CD4-positive, alpha-beta memory T cell (primary cell): ENCODE data around the gene E4F1. TPM values are rescaled to one million over a fixed set of nuclear protein-coding genes. Genes with fewer than 3 reads are reported as not detected.

Experiments
- CTCF ChIA-PET: fragments of 350-600 bp; sonication (Branson Sonifier 250); formaldehyde crosslinking; loops from one replicate; lab custom pipeline; 2021; ENCODE audit warnings: inconsistent platforms; ENCODE audit not compliant: partially characterized antibody; lab: Charles Lee
- POLR2A ChIA-PET: fragments of 350-600 bp; sonication (Branson Sonifier 250); formaldehyde crosslinking; loops from one replicate; lab custom pipeline; 2021; ENCODE audit not compliant: partially characterized antibody; lab: Charles Lee
- DNase-seq, 5 donors: peaks; one replicate each; pipeline versions ENCODE4 v3.0.0 to v3.0.0-alpha.2; 2020 to 2022; ENCODE audit warnings: mixed read lengths in 1 of 5
- H3K27ac ChIP-seq: one replicate; pipeline ENCODE4 v1.7.0; 2013; ENCODE audit warnings: low read depth, low read length
- H3K27me3 ChIP-seq: 2 replicates; pipeline ENCODE4 v1.7.0; 2013; ENCODE audit warnings: mild to moderate bottlenecking, low read length, moderate library complexity; ENCODE audit not compliant: insufficient read depth
- H3K36me3 ChIP-seq: 2 replicates; pipeline ENCODE4 v1.7.0; 2013; ENCODE audit warnings: mild to moderate bottlenecking, low read length, moderate library complexity; ENCODE audit not compliant: insufficient read depth
- H3K4me1 ChIP-seq: 2 replicates; pipeline ENCODE4 v1.7.0; 2013; ENCODE audit warnings: mild to moderate bottlenecking, low read length, moderate library complexity; ENCODE audit not compliant: insufficient read depth
- H3K4me3 ChIP-seq, 2 donors: one replicate each; pipeline ENCODE4 v1.7.0; 2013; ENCODE audit warnings: low read length in 2 of 2, mild to moderate bottlenecking in 1 of 2
- H3K9me3 ChIP-seq, 2 donors: one replicate each; pipeline ENCODE4 v1.7.0; 2013; ENCODE audit warnings: low read length in 2 of 2, control low read depth in 1 of 2; ENCODE audit not compliant: control insufficient read depth in 1 of 2
- H3K27ac Mint-ChIP-seq, 7 donors: one replicate each; pipeline ENCODE4 v1.8.0; 2020 to 2021; ENCODE audit warnings: mixed read lengths in 7 of 7, mild to moderate bottlenecking in 6 of 7, inconsistent platforms in 3 of 7, moderate library complexity in 3 of 7
- H3K27me3 Mint-ChIP-seq, 2 donors: one replicate each; pipeline ENCODE4 v1.8.0; 2020 to 2021; ENCODE audit warnings: mixed read lengths in 2 of 2
- H3K36me3 Mint-ChIP-seq, 2 donors: one replicate each; pipeline ENCODE4 v1.8.0; 2020 to 2021; ENCODE audit warnings: mixed read lengths in 2 of 2, inconsistent platforms in 1 of 2, mild to moderate bottlenecking in 1 of 2
- H3K4me1 Mint-ChIP-seq, 4 donors: one replicate each; pipeline ENCODE4 v1.8.0; 2020 to 2021; ENCODE audit warnings: mixed read lengths in 4 of 4, mild to moderate bottlenecking in 1 of 4
- H3K4me3 Mint-ChIP-seq, 8 donors: one replicate each; pipeline ENCODE4 v1.8.0; 2020 to 2021; ENCODE audit warnings: mixed read lengths in 8 of 8, mild to moderate bottlenecking in 7 of 8, moderate library complexity in 6 of 8, inconsistent platforms in 3 of 8
- H3K9me3 Mint-ChIP-seq, 8 donors: one replicate each; pipeline ENCODE4 v1.8.0; 2020 to 2021; ENCODE audit warnings: mixed read lengths in 8 of 8, mild to moderate bottlenecking in 5 of 8, inconsistent platforms in 3 of 8, moderate library complexity in 1 of 8
- intact Hi-C: fragments of 100-400 bp; cut with micrococcal nuclease; formaldehyde crosslinking; loops from one replicate; pipeline ENCODE4 v1.15.1; 2023
- polyA plus RNA-seq, 2 donors: library from polyadenylated mRNA; unstranded; fragments of 300-500 nt; fragmentation: Illumina TruSeq; gene quantifications; one replicate each; pipeline ENCODE4 v1.2.3, GENCODE V29; 2021
- total RNA-seq, 2 experiments: library from RNA; stranded (reverse); gene quantifications; one replicate each; pipeline ENCODE4 v1.2.3, GENCODE V29; 2021

The E4F1 gene
- total and polyA plus RNA-seq, 4 experiments from 2014 or later: 6.7 to 49.7 (median 33.7) TPM

- POLR2A ChIA-PET: no interaction called here
- H3K27me3 Mint-ChIP-seq: no peaks in the 10 kb centered on the region
- H3K9me3 Mint-ChIP-seq: no peaks in the 10 kb centered on the region
- Histone ChIP-seq H3K27me3 (no peaks in the 10 kb centered on the region), H3K27ac (no peak overlapping the region), H3K36me3 (no peaks in the 10 kb centered on the region), H3K9me3 (no peaks in the 10 kb centered on the region), H3K4me1 (no peaks in the 10 kb centered on the region), H3K4me3 (no peak overlapping the region)
- H3K27ac Mint-ChIP-seq: no peak overlapping the region
- H3K4me1 Mint-ChIP-seq: peaks cover 0 to 7% (median 2%) of the 10 kb centered on the region in 4 donors
- CTCF ChIA-PET: no interaction called here
- DNase-seq: no peak
- intact Hi-C loops: no loop called here
- no peak overlapping the region for H3K4me3 Mint-ChIP-seq
- no peaks in the 10 kb centered on the region for H3K36me3 Mint-ChIP-seq
Measured at GRCh38 chr16:2183671-2184070, 39.7 kb upstream of the E4F1 start.

GRCh38 chr16:2184346-2184745 is 39.0 kb upstream of the E4F1 start:
- CTCF ChIA-PET: no interaction called here
- H3K4me3 Mint-ChIP-seq: no peak overlapping the region
- no peak overlapping the region for H3K4me3 ChIP-seq
- no peak for DNase-seq
- peaks cover 0 to 7% (median 2%) of the 10 kb centered on the region in 4 donors for H3K4me1 Mint-ChIP-seq
- peak overlapping the region in 1 of 7 donors; percentile 77 for H3K27ac Mint-ChIP-seq
- no peaks in the 10 kb centered on the region for H3K4me1 ChIP-seq
- no peak overlapping the region for H3K27ac ChIP-seq
- POLR2A ChIA-PET: no interaction called here
- intact Hi-C loops: no loop called here
- no peaks in the 10 kb centered on the region for H3K9me3 ChIP-seq
- H3K27me3 Mint-ChIP-seq: no peaks in the 10 kb centered on the region
- no peaks in the 10 kb centered on the region for H3K27me3 ChIP-seq
- H3K36me3 ChIP-seq: no peaks in the 10 kb centered on the region
- no peaks in the 10 kb centered on the region for H3K9me3 Mint-ChIP-seq
- no peaks in the 10 kb centered on the region for H3K36me3 Mint-ChIP-seq

- no peak overlapping the region for H3K27ac Mint-ChIP-seq
- intact Hi-C loops: no loop called here
- H3K27ac ChIP-seq: no peak overlapping the region
- H3K27me3 ChIP-seq: no peaks in the 10 kb centered on the region
- H3K4me3 Mint-ChIP-seq: no peak overlapping the region
- H3K36me3 Mint-ChIP-seq: no peaks in the 10 kb centered on the region
- H3K4me1 Mint-ChIP-seq: peaks cover 0 to 7% (median 2%) of the 10 kb centered on the region in 4 donors
- POLR2A ChIA-PET: no interaction called here
- H3K36me3 ChIP-seq: no peaks in the 10 kb centered on the region
- H3K27me3 Mint-ChIP-seq: no peaks in the 10 kb centered on the region
- CTCF ChIA-PET: no interaction called here
- H3K9me3 Mint-ChIP-seq: no peaks in the 10 kb centered on the region
- no peak overlapping the region for H3K4me3 ChIP-seq
- DNase-seq: no peak
- H3K9me3 ChIP-seq: no peaks in the 10 kb centered on the region
- no peaks in the 10 kb centered on the region for H3K4me1 ChIP-seq
Measured at GRCh38 chr16:2184962-2185361, 38.4 kb upstream of the E4F1 start.

- Histone ChIP-seq H3K9me3 (no peaks in the 10 kb centered on the region), H3K27me3 (no peaks in the 10 kb centered on the region), H3K27ac (no peak overlapping the region), H3K4me3 (no peak overlapping the region), H3K36me3 (no peaks in the 10 kb centered on the region), H3K4me1 (no peaks in the 10 kb centered on the region)
- Mint-ChIP-seq H3K4me3 (no peak overlapping the region), H3K27ac (peak overlapping the region in 1 of 7 donors; percentile 17), H3K9me3 (no peaks in the 10 kb centered on the region), H3K4me1 (peaks cover 0 to 7% (median 2%) of the 10 kb centered on the region in 4 donors), H3K36me3 (no peaks in the 10 kb centered on the region), H3K27me3 (no peaks in the 10 kb centered on the region)
- no peak for DNase-seq
- ChIA-PET CTCF (no interaction called here), POLR2A (no interaction called here)
- intact Hi-C loops: no loop called here
Measured at GRCh38 chr16:2186064-2186463, 37.3 kb upstream of the E4F1 start.

- H3K36me3 Mint-ChIP-seq: no peaks in the 10 kb centered on the region
- no peak overlapping the region for H3K4me3 Mint-ChIP-seq
- intact Hi-C loops: no loop called here
- no peaks in the 10 kb centered on the region for H3K27me3 ChIP-seq
- peaks cover 0 to 7% (median 2%) of the 10 kb centered on the region in 4 donors for H3K4me1 Mint-ChIP-seq
- ChIA-PET CTCF (no interaction called here), POLR2A (no interaction called here)
- H3K4me3 ChIP-seq: no peak overlapping the region
- H3K9me3 ChIP-seq: no peaks in the 10 kb centered on the region
- H3K4me1 ChIP-seq: no peaks in the 10 kb centered on the region
- no peaks in the 10 kb centered on the region for H3K27me3 Mint-ChIP-seq
- H3K27ac Mint-ChIP-seq: no peak overlapping the region
- no peaks in the 10 kb centered on the region for H3K36me3 ChIP-seq
- H3K27ac ChIP-seq: no peak overlapping the region
- DNase-seq: no peak
- H3K9me3 Mint-ChIP-seq: no peaks in the 10 kb centered on the region
Measured at GRCh38 chr16:2186505-2186904, 36.9 kb upstream of the E4F1 start.

- DNase-seq: no peak
- intact Hi-C loops: no loop called here
- ChIA-PET POLR2A (no interaction called here), CTCF (no interaction called here)
- Histone ChIP-seq H3K27ac (no peak overlapping the region), H3K4me3 (no peak overlapping the region), H3K4me1 (no peaks in the 10 kb centered on the region), H3K27me3 (no peaks in the 10 kb centered on the region), H3K9me3 (no peaks in the 10 kb centered on the region), H3K36me3 (no peaks in the 10 kb centered on the region)
- peaks cover 0 to 2% (median under 1%) of the 10 kb centered on the region in 4 donors for H3K4me1 Mint-ChIP-seq
- H3K9me3 Mint-ChIP-seq: no peaks in the 10 kb centered on the region
- no peaks in the 10 kb centered on the region for H3K36me3 Mint-ChIP-seq
- H3K27me3 Mint-ChIP-seq: no peaks in the 10 kb centered on the region
- no peak overlapping the region for H3K27ac Mint-ChIP-seq
- no peak overlapping the region for H3K4me3 Mint-ChIP-seq
Measured at GRCh38 chr16:2187212-2187611, 36.2 kb upstream of the E4F1 start.

GRCh38 chr16:2188395-2188794 is 35.0 kb upstream of the E4F1 start:
- no peaks in the 10 kb centered on the region for H3K4me1 Mint-ChIP-seq
- no peak overlapping the region for H3K4me3 Mint-ChIP-seq
- no peak for DNase-seq
- no peaks in the 10 kb centered on the region for H3K4me1 ChIP-seq
- no peaks in the 10 kb centered on the region for H3K9me3 Mint-ChIP-seq
- no peak overlapping the region for H3K27ac Mint-ChIP-seq
- intact Hi-C loops: no loop called here
- no peaks in the 10 kb centered on the region for H3K36me3 Mint-ChIP-seq
- ChIA-PET CTCF (interaction anchor here (0.5 kb wide), 1 partner anchor 290 kb away, joined by 3 read pairs; no protein-coding TSS in a partner anchor), POLR2A (interaction anchor here (0.7 to 1.0 kb wide), 2 partner anchors 10 to 33 kb away, joined by 3 to 4 read pairs; partner anchors contain the start of gene TRAF7)
- H3K36me3 ChIP-seq: no peaks in the 10 kb centered on the region
- H3K9me3 ChIP-seq: no peaks in the 10 kb centered on the region
- no peaks in the 10 kb centered on the region for H3K27me3 ChIP-seq
- no peak overlapping the region for H3K4me3 ChIP-seq
- peaks cover 0 to 3% of the 10 kb centered on the region in 2 donors for H3K27me3 Mint-ChIP-seq
- no peak overlapping the region for H3K27ac ChIP-seq
